Osteoblast (primary cell): ENCODE measurements around the gene FADS6. TPM values are rescaled to one million over a fixed set of nuclear protein-coding genes. Genes with fewer than 3 reads are reported as not detected.

ENCODE experiments used
- DNase-seq: peaks from one replicate; pipeline ENCODE4 v3.0.0; 2011; ENCODE audit warnings: low spot score, mixed read lengths; ENCODE audit not compliant: insufficient read length; ENCODE audit errors: missing footprints
- H2AFZ ChIP-seq: 2 replicates; pipeline ENCODE4 v1.6.0; 2011; ENCODE audit warnings: mild to moderate bottlenecking, low read length
- H3K27ac ChIP-seq: 2 replicates; pipeline ENCODE4 v1.5.1; 2011; ENCODE audit warnings: mild to moderate bottlenecking, low read depth, low read length, moderate library complexity
- H3K27me3 ChIP-seq: 2 replicates; pipeline ENCODE4 v1.6.0; 2012; ENCODE audit warnings: mild to moderate bottlenecking, control low read depth, inconsistent platforms, low read length, moderate library complexity; ENCODE audit not compliant: insufficient read depth
- H3K36me3 ChIP-seq: 2 replicates; pipeline ENCODE4 v1.5.1; 2011; ENCODE audit warnings: mild to moderate bottlenecking, low read length, control low read depth, moderate library complexity; ENCODE audit not compliant: insufficient read depth
- H3K4me1 ChIP-seq: 2 replicates; pipeline ENCODE4 v1.5.1; 2011; ENCODE audit warnings: mild to moderate bottlenecking, low read length, control low read depth, moderate library complexity; ENCODE audit not compliant: insufficient read depth
- H3K4me2 ChIP-seq: 2 replicates; pipeline ENCODE4 v1.6.0; 2011; ENCODE audit warnings: mild to moderate bottlenecking, low read length; ENCODE audit not compliant: insufficient read depth
- H3K4me3 ChIP-seq: fragments of 200-600 bp; sonication (generic); 3 replicates; pipeline ENCODE4 v1.5.1; 2012; ENCODE audit warnings: mild to moderate bottlenecking, low read length, inconsistent platforms; ENCODE audit not compliant: insufficient read depth
- H3K79me2 ChIP-seq: 2 replicates; pipeline ENCODE4 v1.6.0; 2012; ENCODE audit warnings: mild to moderate bottlenecking, low read length, control low read depth, inconsistent platforms; ENCODE audit not compliant: insufficient read depth
- H3K9me3 ChIP-seq: 2 replicates; pipeline ENCODE4 v1.5.1; 2011; ENCODE audit warnings: low read depth, low read length, control low read depth
- H4K20me1 ChIP-seq: 2 replicates; pipeline ENCODE4 v1.6.0; 2012; ENCODE audit warnings: mild to moderate bottlenecking, low read length, control low read depth; ENCODE audit not compliant: insufficient read depth
- CTCF ChIP-seq: IDR thresholded peaks from 2 replicates; pipeline ENCODE4 v1.5.1; 2011; ENCODE audit warnings: mild to moderate bottlenecking, low read depth, low read length, moderate library complexity; ENCODE audit errors: extremely low read depth
- total RNA-seq: library from RNA; depleted of rRNA; stranded (reverse); fragments of >200 nt; gene quantifications from 2 replicates; pipeline ENCODE4 v1.2.3, GENCODE V29; 2012

Gene FADS6
- total RNA-seq, 1 donor, result not detected

- H3K9me3 ChIP-seq, result no peaks in the 10 kb centered on the region
- no peaks in the 10 kb centered on the region for H3K79me2 ChIP-seq
- H3K4me1 ChIP-seq, result no peaks in the 10 kb centered on the region
- no peak overlapping the region for H3K4me2 ChIP-seq
- no peaks in the 10 kb centered on the region for H3K36me3 ChIP-seq
- no peak for DNase-seq
- no peak overlapping the region for H2AFZ ChIP-seq
- peaks cover 52% of the 10 kb centered on the region for H3K27me3 ChIP-seq
- H3K4me3 ChIP-seq, result no peak overlapping the region
- TF ChIP-seq CTCF, result no peak
- no peak overlapping the region for H3K27ac ChIP-seq
- no peaks in the 10 kb centered on the region for H4K20me1 ChIP-seq
These were observed 41.0 kb downstream of the FADS6 start for GRCh38 chr17:74852237-74853047.

GRCh38 chr17:74851612-74852236 is 41.7 kb downstream of the FADS6 start:
- Histone ChIP-seq H3K4me2 (no peak overlapping the region), H3K27ac (no peak overlapping the region), H3K4me1 (no peaks in the 10 kb centered on the region), H3K36me3 (no peaks in the 10 kb centered on the region), H3K27me3 (peaks cover 47% of the 10 kb centered on the region), H2AFZ (no peak overlapping the region), H3K79me2 (no peaks in the 10 kb centered on the region), H3K9me3 (no peaks in the 10 kb centered on the region), H3K4me3 (no peak overlapping the region), H4K20me1 (no peaks in the 10 kb centered on the region)
- no peak for TF ChIP-seq CTCF
- DNase-seq, result no peak

- Histone ChIP-seq H3K9me3 (no peaks in the 10 kb centered on the region), H3K27ac (no peak overlapping the region), H4K20me1 (no peaks in the 10 kb centered on the region), H3K36me3 (no peaks in the 10 kb centered on the region), H3K27me3 (peaks cover 42% of the 10 kb centered on the region), H3K4me3 (no peak overlapping the region), H2AFZ (no peak overlapping the region), H3K79me2 (no peaks in the 10 kb centered on the region), H3K4me1 (no peaks in the 10 kb centered on the region), H3K4me2 (no peak overlapping the region)
- no peak for TF ChIP-seq CTCF
- DNase-seq, result no peak
These were observed 42.5 kb downstream of the FADS6 start for GRCh38 chr17:74850914-74851313.

- no peak for DNase-seq
- H4K20me1 ChIP-seq, result no peaks in the 10 kb centered on the region
- H2AFZ ChIP-seq, result no peak overlapping the region
- H3K27me3 ChIP-seq, result peaks cover 38% of the 10 kb centered on the region
- no peak overlapping the region for H3K27ac ChIP-seq
- H3K9me3 ChIP-seq, result no peaks in the 10 kb centered on the region
- H3K4me3 ChIP-seq, result no peak overlapping the region
- H3K79me2 ChIP-seq, result no peaks in the 10 kb centered on the region
- no peaks in the 10 kb centered on the region for H3K36me3 ChIP-seq
- no peak overlapping the region for H3K4me2 ChIP-seq
- H3K4me1 ChIP-seq, result no peaks in the 10 kb centered on the region
- TF ChIP-seq CTCF, result no peak
These were observed 43.1 kb downstream of the FADS6 start for GRCh38 chr17:74850310-74850709.
